ENCODE measurements around the gene LETMD1. TPM values are rescaled to one million over a fixed set of nuclear protein-coding genes. Genes with fewer than 3 reads are reported as not detected.

LETMD1 gene
- total and polyA plus RNA-seq, 2 donors (not counting 1 experiment from before 2014, with no cell fraction given), result 94.7 to 101 TPM

DNA sequence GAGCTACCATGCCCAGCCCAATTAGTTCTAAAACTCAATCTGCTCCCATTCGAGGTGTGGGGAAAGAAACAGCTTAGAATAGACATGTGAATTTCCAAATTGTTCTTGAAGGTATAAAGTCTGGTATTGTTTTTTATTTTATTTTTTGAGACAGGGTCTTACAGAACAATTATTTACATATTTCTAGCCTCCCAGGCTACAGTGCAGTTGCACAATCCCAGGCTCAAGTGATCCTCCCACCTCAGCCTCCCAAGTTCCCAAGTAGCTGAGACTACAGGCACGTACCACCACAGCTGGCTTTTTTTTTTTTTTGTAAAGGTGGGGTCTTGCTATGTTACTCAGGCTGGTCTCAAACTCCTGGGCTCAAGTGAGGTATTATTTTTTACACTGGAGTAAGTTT lies 28.2 kb upstream of the LETMD1 start:
- Histone ChIP-seq H2AFZ (ENCODE audit: insufficient read depth, low read depth, low read length, poor library complexity, severe bottlenecking) (no peak overlapping the region), H3K4me3 (ENCODE audit: control extremely low read depth in 1 of 5, extremely low read depth in 1 of 5, insufficient read depth in 1 of 5, low read depth in 2 of 5, low read length in 4 of 5) (no peak overlapping the region), H3K4me1 (ENCODE audit: control insufficient read depth in 2 of 2, insufficient read depth in 2 of 2, low read length in 2 of 2) (peaks cover 6 to 21% of the 10 kb centered on the region in 2 donors), H3K9ac (ENCODE audit: low read length) (no peak overlapping the region), H3K27me3 (replicated peaks in 1 of 4; ENCODE audit: control extremely low read depth in 1 of 4, control insufficient read depth in 3 of 4, insufficient read depth in 4 of 4, low read length in 3 of 4) (no peaks in the 10 kb centered on the region), H3K4me2 (replicated peaks; ENCODE audit: low read depth, low read length, poor library complexity, severe bottlenecking) (no peak overlapping the region), H3K9me3 (ENCODE audit: control extremely low read depth in 1 of 3, control insufficient read depth in 2 of 3, insufficient read depth in 1 of 3, low read length in 2 of 3) (no peaks in the 10 kb centered on the region), H3K27ac (ENCODE audit: low read length in 2 of 2) (no peak overlapping the region), H3K36me3 (replicated peaks in 1 of 2; ENCODE audit: control extremely low read depth in 1 of 2, control insufficient read depth in 1 of 2, extremely low read depth in 1 of 2, insufficient read depth in 2 of 2, low read length in 1 of 2) (no peaks in the 10 kb centered on the region), H4K20me1 (ENCODE audit: control insufficient read depth, insufficient read depth, low read length, poor library complexity, severe bottlenecking) (peaks cover 5% of the 10 kb centered on the region), H3K79me2 (ENCODE audit: control insufficient read depth, insufficient read depth, low read length) (peaks cover 95% of the 10 kb centered on the region)
- H3K27ac Mint-ChIP-seq, result no peak overlapping the region
- WGBS (ENCODE audit: insufficient coverage), result no CpG with 5 or more reads among the region's 2 CpGs
- intact Hi-C loops (cut with micrococcal nuclease), result no loop called here
- no peaks in the 10 kb centered on the region for H3K9me3 Mint-ChIP-seq (ENCODE audit: insufficient read depth)
- TF ChIP-seq, protein P1, sequence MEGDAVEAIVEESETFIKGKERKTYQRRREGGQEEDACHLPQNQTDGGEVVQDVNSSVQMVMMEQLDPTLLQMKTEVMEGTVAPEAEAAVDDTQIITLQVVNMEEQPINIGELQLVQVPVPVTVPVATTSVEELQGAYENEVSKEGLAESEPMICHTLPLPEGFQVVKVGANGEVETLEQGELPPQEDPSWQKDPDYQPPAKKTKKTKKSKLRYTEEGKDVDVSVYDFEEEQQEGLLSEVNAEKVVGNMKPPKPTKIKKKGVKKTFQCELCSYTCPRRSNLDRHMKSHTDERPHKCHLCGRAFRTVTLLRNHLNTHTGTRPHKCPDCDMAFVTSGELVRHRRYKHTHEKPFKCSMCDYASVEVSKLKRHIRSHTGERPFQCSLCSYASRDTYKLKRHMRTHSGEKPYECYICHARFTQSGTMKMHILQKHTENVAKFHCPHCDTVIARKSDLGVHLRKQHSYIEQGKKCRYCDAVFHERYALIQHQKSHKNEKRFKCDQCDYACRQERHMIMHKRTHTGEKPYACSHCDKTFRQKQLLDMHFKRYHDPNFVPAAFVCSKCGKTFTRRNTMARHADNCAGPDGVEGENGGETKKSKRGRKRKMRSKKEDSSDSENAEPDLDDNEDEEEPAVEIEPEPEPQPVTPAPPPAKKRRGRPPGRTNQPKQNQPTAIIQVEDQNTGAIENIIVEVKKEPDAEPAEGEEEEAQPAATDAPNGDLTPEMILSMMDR (IDR thresholded peaks at IDR 0.05), result no peak
- no peak for TF ChIP-seq EZH2 (IDR thresholded peaks at IDR 0.05; ENCODE audit: borderline replicate concordance, insufficient read depth, low read depth, low read length, poor library complexity, severe bottlenecking)
- ChIA-PET CTCF (no interaction called here), POLR2A (no interaction called here)
- H3K4me3 Mint-ChIP-seq, result no peak overlapping the region
- DNase-seq (no peak), ATAC-seq (ENCODE audit: low read depth) (no peak)
- no peaks in the 10 kb centered on the region for H3K27me3 Mint-ChIP-seq
- peaks cover 23% of the 10 kb centered on the region for H3K4me1 Mint-ChIP-seq

DNA sequence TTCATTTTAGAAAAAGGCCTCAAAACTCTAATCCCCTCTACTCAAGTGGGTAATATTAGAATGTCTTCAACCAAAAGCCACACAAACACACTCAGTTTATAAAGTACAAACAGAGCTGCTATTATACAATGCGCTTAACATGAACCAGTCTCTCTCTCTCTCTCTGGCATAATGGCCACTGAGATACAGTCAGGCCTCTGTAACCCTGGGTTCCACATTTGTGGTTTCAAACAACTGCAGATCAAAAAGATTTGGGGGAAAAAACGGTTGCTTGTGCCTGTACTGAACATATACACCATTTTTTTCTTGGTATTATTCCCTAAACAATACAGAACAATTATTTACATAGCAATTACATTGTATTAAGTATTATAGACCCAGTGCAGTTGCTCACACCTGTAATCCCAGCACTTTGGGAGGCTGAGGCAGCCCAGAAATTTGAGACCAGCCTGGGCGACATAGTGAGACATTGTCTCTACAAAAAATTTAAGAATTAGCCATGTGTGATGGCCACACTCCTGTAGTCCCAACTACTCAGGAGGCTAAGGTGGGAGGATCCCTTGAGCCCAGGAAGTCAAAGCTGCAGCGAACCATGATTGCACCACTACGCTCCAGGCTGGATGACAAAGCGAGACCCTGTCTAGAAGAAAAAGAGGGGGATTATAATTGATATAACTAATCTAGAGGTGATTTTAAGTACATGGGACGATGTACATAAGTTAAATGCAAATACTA lies 27.5 kb upstream of the LETMD1 start:
- no peak for ATAC-seq (ENCODE audit: low read depth)
- no peak for DNase-seq
- H3K27ac ChIP-seq (ENCODE audit: low read length in 2 of 2), result no peak overlapping the region
- no peaks in the 10 kb centered on the region for H3K36me3 ChIP-seq (replicated peaks in 1 of 2; ENCODE audit: control extremely low read depth in 1 of 2, control insufficient read depth in 1 of 2, extremely low read depth in 1 of 2, insufficient read depth in 2 of 2, low read length in 1 of 2)
- peaks cover 13 to 26% of the 10 kb centered on the region in 2 donors for H3K4me1 ChIP-seq (ENCODE audit: control insufficient read depth in 2 of 2, insufficient read depth in 2 of 2, low read length in 2 of 2)
- ChIA-PET CTCF (no interaction called here), POLR2A (no interaction called here)
- Mint-ChIP-seq H3K4me1 (peaks cover 30% of the 10 kb centered on the region), H3K27ac (no peak overlapping the region), H3K27me3 (no peaks in the 10 kb centered on the region), H3K4me3 (no peak overlapping the region), H3K9me3 (ENCODE audit: insufficient read depth) (no peaks in the 10 kb centered on the region)
- peaks cover 3% of the 10 kb centered on the region for H4K20me1 ChIP-seq (ENCODE audit: control insufficient read depth, insufficient read depth, low read length, poor library complexity, severe bottlenecking)
- H3K27me3 ChIP-seq (replicated peaks in 1 of 4; ENCODE audit: control extremely low read depth in 1 of 4, control insufficient read depth in 3 of 4, insufficient read depth in 4 of 4, low read length in 3 of 4), result no peaks in the 10 kb centered on the region
- H3K9ac ChIP-seq (ENCODE audit: low read length), result no peak overlapping the region
- no peak overlapping the region for H2AFZ ChIP-seq (ENCODE audit: insufficient read depth, low read depth, low read length, poor library complexity, severe bottlenecking)
- no peaks in the 10 kb centered on the region for H3K9me3 ChIP-seq (ENCODE audit: control extremely low read depth in 1 of 3, control insufficient read depth in 2 of 3, insufficient read depth in 1 of 3, low read length in 2 of 3)
- no peak overlapping the region for H3K4me3 ChIP-seq (ENCODE audit: control extremely low read depth in 1 of 5, extremely low read depth in 1 of 5, insufficient read depth in 1 of 5, low read depth in 2 of 5, low read length in 4 of 5)
- H3K79me2 ChIP-seq (ENCODE audit: control insufficient read depth, insufficient read depth, low read length), result peaks cover 98% of the 10 kb centered on the region
- WGBS (ENCODE audit: insufficient coverage), result 71% methylated on average over 2 of the region's 7 CpGs
- intact Hi-C loops (cut with micrococcal nuclease), result no loop called here
- no peak overlapping the region for H3K4me2 ChIP-seq (replicated peaks; ENCODE audit: low read depth, low read length, poor library complexity, severe bottlenecking)
- TF ChIP-seq EZH2 (IDR thresholded peaks at IDR 0.05; ENCODE audit: borderline replicate concordance, insufficient read depth, low read depth, low read length, poor library complexity, severe bottlenecking), result no peak
- TF ChIP-seq, protein P1 (IDR thresholded peaks at IDR 0.05), result no peak

Measured in B cell (primary cell).